CD4-positive, alpha-beta T cell treated with Interleukin-15 for 4 hours (primary cell): ENCODE results near the gene CTPS1.

Experiments
- DNase-seq: peaks from one replicate; pipeline ENCODE4 v3.0.0-alpha.2; 2020; ENCODE audit warnings: low spot score

CTPS1 gene

GRCh38 chr1:41024953-41025352, 45.5 kb downstream of the CTPS1 start:
- no peak for DNase-seq

GRCh38 chr1:41025979-41026819, 46.7 kb downstream of the CTPS1 start:
- no peak for DNase-seq

- no peak for DNase-seq
These were observed 48.6 kb downstream of the CTPS1 start for GRCh38 chr1:41028034-41028642.

GRCh38 chr1:41030872-41031616, 51.5 kb downstream of the CTPS1 start:
- no peak for DNase-seq

- no peak for DNase-seq
These were observed 52.7 kb downstream of the CTPS1 start for GRCh38 chr1:41032147-41032546.

- no peak for DNase-seq
These were observed 53.8 kb downstream of the CTPS1 start for GRCh38 chr1:41033272-41033671.

GRCh38 chr1:41037116-41037903, 57.8 kb downstream of the CTPS1 start:
- DNase-seq = no peak

DNA sequence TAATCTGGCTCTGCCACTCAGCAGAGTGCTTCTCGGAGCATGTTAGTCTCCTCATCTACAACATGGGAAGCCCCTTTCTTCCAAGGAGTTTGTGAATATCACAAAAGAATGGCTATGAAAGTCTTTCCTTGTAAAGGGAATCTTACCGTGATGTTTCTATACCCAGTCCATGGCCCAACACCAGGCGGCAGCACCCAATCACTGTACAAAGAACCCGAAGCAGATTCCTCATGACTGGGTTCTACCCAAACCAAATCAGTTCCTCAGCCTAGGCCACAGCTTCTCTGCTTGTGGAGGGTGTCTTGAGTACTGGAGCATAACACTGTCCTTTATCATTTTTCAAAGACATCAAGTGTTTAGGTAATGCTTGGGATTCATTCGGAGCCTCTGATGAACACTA, 58.6 kb downstream of the CTPS1 start:
- no peak for DNase-seq

- DNase-seq = no peak
These were observed 62.2 kb downstream of the CTPS1 start for GRCh38 chr1:41041614-41042270.

DNA sequence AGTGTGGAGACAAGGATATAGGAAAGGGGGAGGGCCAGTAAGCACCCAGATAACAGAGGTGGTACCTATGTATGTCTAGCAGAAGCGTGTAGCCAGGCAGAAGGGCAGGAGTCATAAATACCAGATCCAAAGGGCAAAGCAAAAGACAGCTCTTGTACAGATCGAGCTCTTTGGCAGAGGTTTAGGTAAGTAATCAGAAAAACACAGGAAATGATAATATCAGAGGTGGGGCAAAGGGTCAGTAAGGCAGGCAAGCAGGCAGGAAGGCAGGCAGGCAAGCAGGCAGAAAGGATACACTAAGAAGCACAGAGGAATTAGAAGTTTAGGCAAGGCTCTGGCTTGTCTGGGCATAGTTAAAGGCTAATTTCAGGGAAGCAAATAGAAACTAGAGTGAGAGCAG, 64.7 kb downstream of the CTPS1 start:
- DNase-seq = no peak

GRCh38 chr1:41045740-41046139, 66.2 kb downstream of the CTPS1 start:
- no peak for DNase-seq

GRCh38 chr1:41046347-41046775, 66.9 kb downstream of the CTPS1 start:
- no peak for DNase-seq

- no peak for DNase-seq
These were observed 69.0 kb downstream of the CTPS1 start for GRCh38 chr1:41048540-41048939.

DNA sequence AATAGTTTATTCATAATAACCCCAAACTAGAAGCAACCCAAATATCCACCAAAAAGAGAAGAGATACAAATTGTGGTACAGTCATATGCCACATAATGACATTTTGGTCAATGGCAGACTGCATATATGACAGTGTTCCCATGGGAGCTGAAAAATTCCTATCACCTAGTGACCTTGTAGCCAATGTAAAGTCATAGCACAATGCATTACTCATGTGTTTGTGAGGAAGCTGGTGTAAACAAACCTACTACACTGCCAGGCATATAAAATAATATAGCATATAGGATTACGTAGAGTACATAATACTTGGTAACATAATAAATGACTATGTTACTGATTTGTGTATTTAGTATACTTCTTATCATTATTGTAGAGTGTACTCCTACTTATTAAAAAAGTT, 71.5 kb downstream of the CTPS1 start:
- DNase-seq = no peak

- DNase-seq = no peak
These were observed 73.8 kb downstream of the CTPS1 start for GRCh38 chr1:41053316-41053715.

- DNase-seq = no peak
These were observed 77.4 kb downstream of the CTPS1 start for GRCh38 chr1:41056907-41057306.
